Keratinocyte (primary cell): ENCODE data around the gene LHX4. TPM values are rescaled to one million over a fixed set of nuclear protein-coding genes. Genes with fewer than 3 reads are reported as not detected.

ENCODE experiments used
- DNase-seq: peaks from one replicate; pipeline ENCODE4 v3.0.0-alpha.2; 2011; ENCODE audit warnings: low read depth, missing footprints, low spot score
- FAIRE-seq: peaks from 2 replicates; lab custom pipeline; 2011; peaks lifted over from hg19 to GRCh38; lab: Jason Lieb, UNC
- H2AFZ ChIP-seq: 2 replicates; pipeline ENCODE4 v1.6.0; 2012; ENCODE audit warnings: low read length, control low read depth, inconsistent platforms; ENCODE audit not compliant: control insufficient read depth
- H3K27ac ChIP-seq: 2 replicates; pipeline ENCODE4 v1.5.1; 2011; ENCODE audit warnings: low read length; ENCODE audit not compliant: control insufficient read depth, insufficient read depth
- H3K27me3 ChIP-seq: 3 replicates; pipeline ENCODE4 v1.6.0; 2011; ENCODE audit warnings: low read length; ENCODE audit not compliant: control insufficient read depth, insufficient read depth; ENCODE audit errors: extremely low read depth
- H3K36me3 ChIP-seq, 2 experiments: 2 replicates in 1 of 2; 3 replicates in 1 of 2; pipeline ENCODE4 v1.5.1; 2011; ENCODE audit warnings: low read length in 2 of 2, mild to moderate bottlenecking in 1 of 2; ENCODE audit not compliant: control insufficient read depth in 2 of 2, insufficient read depth in 2 of 2; ENCODE audit errors: extremely low read depth in 1 of 2
- H3K4me1 ChIP-seq: 3 replicates; pipeline ENCODE4 v1.5.1; 2011; ENCODE audit warnings: low read length; ENCODE audit not compliant: control insufficient read depth, insufficient read depth; ENCODE audit errors: extremely low read depth
- H3K4me2 ChIP-seq: 3 replicates; pipeline ENCODE4 v1.6.0; 2011; ENCODE audit warnings: low read depth, low read length; ENCODE audit not compliant: control insufficient read depth, insufficient read depth; ENCODE audit errors: extremely low read depth
- H3K4me3 ChIP-seq, 3 experiments: fragments of 200-600 bp in 1 of 3; sonication (generic) in 1 of 3; 2 replicates in 2 of 3; 3 replicates in 1 of 3; pipeline ENCODE4 v1.5.1; 2011 to 2016; ENCODE audit warnings: low read length in 3 of 3, mild to moderate bottlenecking in 3 of 3, control low read depth in 2 of 3, inconsistent platforms in 1 of 3, low read depth in 1 of 3, mixed read lengths in 1 of 3, mixed run types in 1 of 3, moderate library complexity in 1 of 3; ENCODE audit not compliant: control insufficient read depth in 2 of 3, insufficient read depth in 2 of 3; ENCODE audit errors: extremely low read depth in 1 of 3
- H3K79me2 ChIP-seq: 2 replicates; pipeline ENCODE4 v1.6.0; 2012; ENCODE audit warnings: low read length; ENCODE audit not compliant: control insufficient read depth, insufficient read depth
- H3K9ac ChIP-seq: 3 replicates; pipeline ENCODE4 v1.6.0; 2011; ENCODE audit warnings: low read length; ENCODE audit not compliant: control insufficient read depth, insufficient read depth; ENCODE audit errors: extremely low read depth
- H3K9me1 ChIP-seq: 3 replicates; pipeline ENCODE4 v1.6.0; 2011; ENCODE audit warnings: low read length; ENCODE audit not compliant: control insufficient read depth, insufficient read depth; ENCODE audit errors: extremely low read depth
- H3K9me3 ChIP-seq: 2 replicates; pipeline ENCODE4 v1.5.1; 2012; ENCODE audit warnings: low read depth, low read length; ENCODE audit not compliant: control insufficient read depth
- H4K20me1 ChIP-seq: 3 replicates; pipeline ENCODE4 v1.6.0; 2011; ENCODE audit warnings: low read length; ENCODE audit not compliant: control insufficient read depth, insufficient read depth; ENCODE audit errors: extremely low read depth
- EZH2 ChIP-seq: IDR thresholded peaks from one replicate; pipeline ENCODE4 v1.6.1; 2012; ENCODE audit warnings: inconsistent platforms, mild to moderate bottlenecking, low read length, moderate library complexity
- dilution Hi-C: fragments of 300-500 bp; cut with MboI; formaldehyde crosslinking; loops from one replicate; pipeline ENCODE4 v1.7.0; 2020; ENCODE audit warnings: low sequenced_read_pairs; ENCODE audit not compliant: extremely low pct_ligation_motif_present
- polyA plus RNA-seq, 5 experiments: library from polyadenylated mRNA; depleted of rRNA in 3 of 5; stranded (reverse) in 3 of 5; stranded (forward) in 1 of 5; unstranded in 1 of 5; fragments of >200 nt; gene quantifications; 1 replicate in 1 of 5; 2 replicates in 3 of 5; 3 replicates in 1 of 5; pipeline versions ENCODE4 v1.2.1 to v1.2.3, GENCODE V29; 2011 to 2012; ENCODE audit warnings: missing spikeins in 2 of 5, low read depth in 1 of 5, low replicate concordance in 1 of 5
- TF ChIP-seq, protein P1 (sequence below), 3 experiments: IDR thresholded peaks in 1 of 3; conservative IDR thresholded peaks in 1 of 3; optimal IDR thresholded peaks in 1 of 3; 2 replicates in 2 of 3; 3 replicates in 1 of 3; pipeline versions ENCODE3 to v1.5.1; 2011; ENCODE audit warnings: low read length in 3 of 3, mild to moderate bottlenecking in 3 of 3, moderate library complexity in 2 of 3, control low read depth in 1 of 3, inconsistent platforms in 1 of 3; ENCODE audit not compliant: insufficient read depth in 2 of 3; ENCODE audit errors: extremely low read depth in 1 of 3

Gene LHX4
- polyA plus RNA-seq, 1 donor (not counting 4 experiments of a cell fraction or from before 2014, with no cell fraction given) = not detected

DNA sequence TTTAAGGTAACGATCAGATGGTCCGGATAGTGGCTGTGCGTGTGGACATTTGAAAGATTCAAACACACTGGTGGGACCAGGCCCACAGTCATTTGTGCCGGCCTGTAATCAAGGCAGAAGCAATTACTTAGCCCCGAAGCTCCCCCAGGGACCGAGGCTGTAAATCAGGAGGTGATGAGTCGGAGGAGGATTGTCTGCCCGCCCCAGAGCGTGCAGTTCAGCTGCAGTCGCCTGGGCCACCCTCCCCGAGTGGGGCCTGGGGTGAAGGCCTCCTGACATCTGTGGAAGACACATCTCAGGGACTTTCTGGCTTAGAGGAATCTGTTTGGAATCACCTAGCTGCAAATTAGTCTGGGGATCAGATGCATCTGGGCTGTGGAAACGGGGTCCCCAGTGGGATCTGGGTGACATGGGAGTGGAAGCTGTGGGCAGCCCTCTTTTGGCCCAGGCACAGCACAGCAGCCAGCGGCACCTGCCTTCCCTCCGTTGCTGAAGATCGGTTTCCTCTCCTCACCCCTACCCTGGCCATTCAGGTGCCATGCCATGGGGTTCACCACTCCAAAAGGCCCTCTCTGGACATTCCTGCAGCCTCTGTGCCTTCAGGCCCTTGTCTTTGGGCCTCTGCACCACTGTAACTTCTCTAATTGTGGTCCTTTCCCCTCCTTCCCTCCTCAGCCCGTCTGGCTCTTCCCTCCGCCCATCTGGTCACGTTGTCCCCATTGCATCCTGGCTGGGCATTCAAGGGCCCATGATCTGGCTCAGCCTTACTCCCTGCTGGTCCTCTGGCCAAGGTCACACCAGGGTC, 25.7 kb downstream of the LHX4 start:
- Histone ChIP-seq H4K20me1 (no peaks in the 10 kb centered on the region), H3K9ac (no peak overlapping the region), H2AFZ (no peak overlapping the region), H3K27me3 (peaks cover 36% of the 10 kb centered on the region), H3K9me3 (no peaks in the 10 kb centered on the region), H3K79me2 (no peaks in the 10 kb centered on the region), H3K4me1 (no peaks in the 10 kb centered on the region), H3K36me3 (no peaks in the 10 kb centered on the region), H3K4me3 (no peak overlapping the region), H3K4me2 (no peak overlapping the region), H3K27ac (no peak overlapping the region), H3K9me1 (no peaks in the 10 kb centered on the region)
- dilution Hi-C loops = no loop called here
- FAIRE-seq = no peak
- no peak for TF ChIP-seq EZH2
- TF ChIP-seq, protein P1, sequence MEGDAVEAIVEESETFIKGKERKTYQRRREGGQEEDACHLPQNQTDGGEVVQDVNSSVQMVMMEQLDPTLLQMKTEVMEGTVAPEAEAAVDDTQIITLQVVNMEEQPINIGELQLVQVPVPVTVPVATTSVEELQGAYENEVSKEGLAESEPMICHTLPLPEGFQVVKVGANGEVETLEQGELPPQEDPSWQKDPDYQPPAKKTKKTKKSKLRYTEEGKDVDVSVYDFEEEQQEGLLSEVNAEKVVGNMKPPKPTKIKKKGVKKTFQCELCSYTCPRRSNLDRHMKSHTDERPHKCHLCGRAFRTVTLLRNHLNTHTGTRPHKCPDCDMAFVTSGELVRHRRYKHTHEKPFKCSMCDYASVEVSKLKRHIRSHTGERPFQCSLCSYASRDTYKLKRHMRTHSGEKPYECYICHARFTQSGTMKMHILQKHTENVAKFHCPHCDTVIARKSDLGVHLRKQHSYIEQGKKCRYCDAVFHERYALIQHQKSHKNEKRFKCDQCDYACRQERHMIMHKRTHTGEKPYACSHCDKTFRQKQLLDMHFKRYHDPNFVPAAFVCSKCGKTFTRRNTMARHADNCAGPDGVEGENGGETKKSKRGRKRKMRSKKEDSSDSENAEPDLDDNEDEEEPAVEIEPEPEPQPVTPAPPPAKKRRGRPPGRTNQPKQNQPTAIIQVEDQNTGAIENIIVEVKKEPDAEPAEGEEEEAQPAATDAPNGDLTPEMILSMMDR (optimal IDR thresholded peaks at IDR 0.05 in 1 of 3, IDR thresholded peaks at IDR 0.05 in 1 of 3, conservative IDR thresholded peaks at IDR 0.05 in 1 of 3; ENCODE audit: extremely low read depth in 1 of 3, insufficient read depth in 2 of 3, low read length in 3 of 3) = no peak
- DNase-seq = no peak

DNA sequence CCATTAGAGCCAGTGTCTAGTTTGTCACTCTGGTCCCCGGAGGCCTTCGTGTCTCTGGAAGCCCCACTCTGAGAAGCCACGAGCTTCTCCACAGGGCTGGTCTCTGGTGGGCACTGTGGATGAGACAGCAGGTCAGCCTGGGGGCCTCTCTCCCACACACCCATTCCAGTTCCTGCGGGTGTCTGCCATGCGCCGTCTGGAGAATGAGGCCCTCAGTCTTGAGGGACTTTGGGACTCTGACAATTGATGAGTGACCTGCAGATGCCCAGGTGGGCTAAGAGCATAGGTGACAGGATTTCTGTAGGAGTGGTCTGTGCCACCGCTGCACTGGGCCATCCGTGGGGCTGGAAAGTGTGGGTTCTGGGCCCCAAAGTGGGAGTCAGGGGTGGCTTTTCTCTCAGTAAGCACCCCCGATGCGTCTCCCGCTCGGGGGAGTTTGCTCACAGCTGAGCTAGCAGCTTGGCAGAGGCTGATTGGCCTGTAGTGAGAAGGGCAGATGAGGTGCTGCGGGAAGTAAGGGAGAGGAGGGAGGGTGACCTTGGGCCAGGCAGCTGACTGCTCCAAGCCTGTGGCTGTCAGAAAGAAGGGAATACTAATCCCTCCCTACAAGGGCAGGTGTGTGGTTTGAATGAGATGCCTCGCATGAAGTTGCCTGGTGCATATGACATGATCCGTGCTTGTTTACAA, 26.4 kb downstream of the LHX4 start:
- H3K4me1 ChIP-seq = no peaks in the 10 kb centered on the region
- dilution Hi-C loops = no loop called here
- no peak overlapping the region for H3K4me2 ChIP-seq
- FAIRE-seq = no peak
- no peaks in the 10 kb centered on the region for H3K9me3 ChIP-seq
- H3K79me2 ChIP-seq = no peaks in the 10 kb centered on the region
- no peaks in the 10 kb centered on the region for H3K9me1 ChIP-seq
- DNase-seq = no peak
- no peaks in the 10 kb centered on the region for H4K20me1 ChIP-seq
- H3K27ac ChIP-seq = no peak overlapping the region
- H3K27me3 ChIP-seq = peaks cover 40% of the 10 kb centered on the region
- no peak overlapping the region for H3K9ac ChIP-seq
- TF ChIP-seq, protein P1 (optimal IDR thresholded peaks at IDR 0.05 in 1 of 3, IDR thresholded peaks at IDR 0.05 in 1 of 3, conservative IDR thresholded peaks at IDR 0.05 in 1 of 3; ENCODE audit: extremely low read depth in 1 of 3, insufficient read depth in 2 of 3, low read length in 3 of 3) = no peak
- TF ChIP-seq EZH2 = no peak
- H3K36me3 ChIP-seq = no peaks in the 10 kb centered on the region
- no peak overlapping the region for H2AFZ ChIP-seq
- no peak overlapping the region for H3K4me3 ChIP-seq
